Astrocyte of the cerebellum (primary cell): ENCODE data around the gene NMU.

Experiments used
- DNase-seq: peaks from one replicate; pipeline ENCODE4 v3.0.0-alpha.2; 2011; ENCODE audit warnings: low read depth
- H3K4me3 ChIP-seq: 2 replicates; pipeline ENCODE4 v1.5.1; 2011; ENCODE audit warnings: mild to moderate bottlenecking, low read depth, low read length, moderate library complexity
- in situ Hi-C: cut with HindIII; loops from 2 replicates; pipeline ENCODE4 v1.10.0; 2017; ENCODE audit warnings: low sequenced_read_pairs
- TF ChIP-seq, protein P1 (sequence below): IDR thresholded peaks from 2 replicates; pipeline ENCODE4 v1.5.1; 2012; ENCODE audit warnings: low read length, low read depth, moderate library complexity, mild to moderate bottlenecking; ENCODE audit errors: missing control alignments

NMU gene

DNA sequence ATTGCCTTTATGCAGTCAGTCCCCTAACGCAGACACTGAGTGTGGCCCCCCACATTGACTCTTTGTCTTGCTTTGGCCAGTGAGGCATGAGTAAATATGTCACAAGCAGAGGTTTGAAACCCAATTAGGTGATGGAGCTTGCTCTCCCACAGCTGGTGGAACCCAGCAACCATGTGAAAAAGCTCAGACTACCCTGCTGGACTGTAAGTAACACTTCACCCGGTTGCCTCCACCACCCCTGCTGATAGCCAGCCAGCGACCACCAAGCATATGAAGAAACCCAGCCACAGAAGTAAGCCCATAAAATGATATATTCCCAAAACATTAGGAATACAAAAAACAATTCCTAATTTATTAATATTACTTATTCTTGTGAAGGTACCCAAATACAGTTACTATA is 22.5 kb downstream of the NMU start:
- H3K4me3 ChIP-seq = no peak overlapping the region
- TF ChIP-seq, protein P1, sequence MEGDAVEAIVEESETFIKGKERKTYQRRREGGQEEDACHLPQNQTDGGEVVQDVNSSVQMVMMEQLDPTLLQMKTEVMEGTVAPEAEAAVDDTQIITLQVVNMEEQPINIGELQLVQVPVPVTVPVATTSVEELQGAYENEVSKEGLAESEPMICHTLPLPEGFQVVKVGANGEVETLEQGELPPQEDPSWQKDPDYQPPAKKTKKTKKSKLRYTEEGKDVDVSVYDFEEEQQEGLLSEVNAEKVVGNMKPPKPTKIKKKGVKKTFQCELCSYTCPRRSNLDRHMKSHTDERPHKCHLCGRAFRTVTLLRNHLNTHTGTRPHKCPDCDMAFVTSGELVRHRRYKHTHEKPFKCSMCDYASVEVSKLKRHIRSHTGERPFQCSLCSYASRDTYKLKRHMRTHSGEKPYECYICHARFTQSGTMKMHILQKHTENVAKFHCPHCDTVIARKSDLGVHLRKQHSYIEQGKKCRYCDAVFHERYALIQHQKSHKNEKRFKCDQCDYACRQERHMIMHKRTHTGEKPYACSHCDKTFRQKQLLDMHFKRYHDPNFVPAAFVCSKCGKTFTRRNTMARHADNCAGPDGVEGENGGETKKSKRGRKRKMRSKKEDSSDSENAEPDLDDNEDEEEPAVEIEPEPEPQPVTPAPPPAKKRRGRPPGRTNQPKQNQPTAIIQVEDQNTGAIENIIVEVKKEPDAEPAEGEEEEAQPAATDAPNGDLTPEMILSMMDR = no peak
- in situ Hi-C loops = no loop called here
- DNase-seq = no peak

DNA sequence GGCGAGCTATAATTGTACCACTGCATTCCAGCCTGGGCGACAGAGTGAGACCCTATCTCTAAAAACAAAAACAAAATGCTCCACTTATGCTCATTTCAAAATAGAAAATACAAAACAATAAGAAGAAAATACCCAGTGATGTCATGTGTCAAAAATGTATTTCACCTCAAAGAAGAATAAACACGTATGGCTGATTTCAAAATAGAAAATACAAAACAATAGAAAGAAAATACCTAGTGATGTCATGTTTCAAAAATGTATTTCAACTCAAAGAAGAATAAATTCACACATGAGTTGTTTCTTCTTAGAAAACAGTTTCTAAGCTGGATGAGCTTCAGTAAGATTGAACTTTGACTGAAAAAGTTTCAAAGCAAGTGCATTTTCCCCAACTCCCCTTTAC is 23.8 kb downstream of the NMU start:
- TF ChIP-seq, protein P1 = no peak
- no peak for DNase-seq
- in situ Hi-C loops = no loop called here
- H3K4me3 ChIP-seq = no peak overlapping the region

DNA sequence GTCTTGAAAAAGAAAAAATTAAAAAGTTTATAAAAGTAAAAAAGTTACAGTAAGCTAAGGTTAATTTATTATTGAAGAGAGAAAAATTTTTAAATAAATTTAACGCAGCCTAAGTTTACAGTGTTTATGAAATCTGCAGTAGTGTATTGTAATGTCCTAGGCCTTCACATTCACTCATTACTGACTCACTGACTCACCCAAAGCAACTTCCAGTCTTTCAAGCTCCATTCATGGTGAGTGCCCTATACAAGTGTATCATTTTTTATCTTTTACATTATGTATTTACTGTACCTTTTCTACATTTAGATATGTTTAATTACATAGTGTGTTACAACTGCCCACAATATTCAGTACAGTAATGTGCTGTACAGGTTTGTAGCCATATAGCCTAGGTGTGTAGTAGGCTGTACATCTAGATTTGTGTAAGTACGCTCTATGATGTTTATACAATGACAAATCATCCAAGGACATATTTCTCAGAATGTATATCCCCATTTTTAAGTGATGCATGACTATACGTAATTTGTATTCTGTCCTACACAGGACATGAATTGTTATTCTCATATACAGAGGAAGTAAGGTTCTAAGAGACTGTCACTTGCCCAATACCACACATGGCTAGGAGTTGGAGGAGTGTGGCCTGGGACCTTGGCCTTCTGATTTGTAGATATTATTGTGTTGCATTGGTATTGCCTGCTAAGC is 24.6 kb downstream of the NMU start:
- DNase-seq = no peak
- in situ Hi-C loops = no loop called here
- no peak overlapping the region for H3K4me3 ChIP-seq
- TF ChIP-seq, protein P1 = no peak

DNA sequence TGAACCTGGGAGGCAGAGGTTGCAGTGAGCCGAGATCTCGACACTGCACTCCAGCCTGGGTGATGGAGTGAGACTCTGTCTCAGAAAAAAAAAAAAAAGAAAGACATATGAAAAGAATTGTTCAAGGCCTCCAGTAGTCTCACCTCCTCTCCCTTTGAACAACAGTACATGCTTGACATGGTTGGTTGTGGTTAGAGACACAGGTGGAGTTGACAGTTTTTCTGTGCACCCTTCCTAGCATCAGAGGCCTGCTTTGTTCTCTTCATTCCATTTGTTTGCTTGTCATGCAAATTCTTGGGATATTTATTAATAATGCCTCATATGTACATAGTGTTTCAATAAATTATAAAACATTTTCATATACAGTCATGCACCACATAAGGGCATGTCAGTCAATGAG is 25.7 kb downstream of the NMU start:
- TF ChIP-seq, protein P1 = no peak
- no peak overlapping the region for H3K4me3 ChIP-seq
- DNase-seq = no peak
- in situ Hi-C loops = no loop called here

DNA sequence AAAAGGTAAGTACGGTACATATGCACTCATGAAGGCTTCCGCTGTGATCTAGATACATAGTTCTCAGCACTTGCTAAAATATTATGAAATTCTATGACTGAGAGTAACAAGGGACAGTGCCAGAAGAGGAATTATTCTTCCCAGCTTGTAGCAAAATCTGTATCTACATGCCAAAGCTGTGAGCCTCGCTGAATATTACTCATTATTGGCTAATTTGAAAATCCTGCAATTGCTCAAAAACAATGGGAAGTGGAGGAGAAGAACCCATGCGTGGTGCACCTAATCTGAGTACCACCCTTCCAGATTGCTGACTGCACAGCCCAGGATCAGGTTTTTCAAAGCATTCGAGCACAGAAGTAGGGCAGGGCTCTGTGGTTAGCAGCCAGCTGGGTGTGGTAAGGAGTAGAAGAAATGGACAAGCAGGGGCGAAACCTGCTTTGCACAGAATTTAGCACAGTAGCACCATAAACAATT is 26.7 kb downstream of the NMU start:
- in situ Hi-C loops = no loop called here
- TF ChIP-seq, protein P1 = no peak
- H3K4me3 ChIP-seq = no peak overlapping the region
- DNase-seq = no peak

DNA sequence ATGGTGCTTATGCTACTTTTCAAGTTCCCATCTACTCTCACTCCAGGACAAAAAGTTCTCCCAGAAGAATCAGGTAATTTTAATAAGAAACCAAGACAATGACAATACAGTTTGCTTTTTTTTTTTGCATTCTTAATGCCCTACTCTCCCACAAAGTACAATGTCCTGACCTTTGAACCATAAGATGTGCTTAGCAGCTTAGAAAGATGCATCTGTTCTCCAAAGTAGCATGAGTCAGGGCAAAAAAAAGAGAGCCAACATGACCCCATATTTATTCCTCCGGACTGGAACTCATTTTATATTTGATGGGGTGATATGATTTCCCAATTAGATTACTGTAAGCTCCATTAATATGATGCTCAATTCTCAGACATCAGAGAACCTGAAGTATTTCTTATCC is 27.5 kb downstream of the NMU start:
- TF ChIP-seq, protein P1 = no peak
- no peak overlapping the region for H3K4me3 ChIP-seq
- no peak for DNase-seq
- in situ Hi-C loops = no loop called here
